GM19372 (cell line): ENCODE results near the gene MTG1.
"Not testable (repeated sequence)": the region's sequence is repeated elsewhere in the genome, so short reads cannot be mapped to it uniquely, and the experiment has no call there.

ENCODE experiments used
- ATAC-seq: cut with Tn5 transposase; IDR thresholded peaks from one replicate; pipeline ENCODE4 v1.9.1; 2021; ENCODE audit warnings: mild to moderate bottlenecking, low read depth, moderate library complexity; ENCODE audit not compliant: unreplicated experiment

MTG1 gene

GRCh38 chr10:133377025-133377817 lies 16.7 kb upstream of the MTG1 start:
- no peak for ATAC-seq

- no peak for ATAC-seq
Observed at GRCh38 chr10:133377818-133378250, 16.1 kb upstream of the MTG1 start.

- ATAC-seq, result peak; percentile 50
Observed at GRCh38 chr10:133378251-133379096, 15.5 kb upstream of the MTG1 start.

- ATAC-seq, result peak; percentile 49
Observed at GRCh38 chr10:133379152-133379800, 14.7 kb upstream of the MTG1 start, which contains the start of gene PAOX. Gene PAOX, plus strand, starts transcription at chr10:133379262. Its CDS starts 55 bp downstream, at chr10:133379317.

GRCh38 chr10:133379801-133380666 lies 13.9 kb upstream of the MTG1 start:
- ATAC-seq, result no peak

GRCh38 chr10:133381036-133381435 lies 12.9 kb upstream of the MTG1 start:
- ATAC-seq, result no peak

GRCh38 chr10:133383551-133383950 lies 10.4 kb upstream of the MTG1 start:
- no peak for ATAC-seq

- no peak for ATAC-seq
Observed at GRCh38 chr10:133384071-133384470, 9.9 kb upstream of the MTG1 start.

GRCh38 chr10:133385214-133385613 lies 8.7 kb upstream of the MTG1 start:
- ATAC-seq, result no peak

- not testable (repeated sequence) for ATAC-seq
Observed at GRCh38 chr10:133386951-133387350, 7.0 kb upstream of the MTG1 start.

- ATAC-seq, result peak; percentile 15
Observed at GRCh38 chr10:133388236-133388972, 5.6 kb upstream of the MTG1 start.

GRCh38 chr10:133388973-133389818 lies 4.8 kb upstream of the MTG1 start:
- ATAC-seq, result peak; percentile 82

GRCh38 chr10:133390597-133391248 lies 3.2 kb upstream of the MTG1 start:
- no peak for ATAC-seq

- ATAC-seq, result no peak
Observed at GRCh38 chr10:133391249-133391635, 2.7 kb upstream of the MTG1 start.

GRCh38 chr10:133391761-133392518 lies 2.0 kb upstream of the MTG1 start:
- ATAC-seq, result no peak

GRCh38 chr10:133393401-133394063 lies 425 bp upstream of the MTG1 start:
- ATAC-seq, result no peak

- ATAC-seq, result no peak
Observed at GRCh38 chr10:133394801-133395221, 854 bp downstream of the MTG1 start.
